Mammary epithelial cell (primary cell): Measurements from ENCODE around the gene MUL1.

Experiments used
- EZH2 ChIP-seq: IDR thresholded peaks from 2 replicates; pipeline ENCODE4 v1.6.1; 2012; ENCODE audit warnings: low read length, inconsistent platforms, borderline replicate concordance
- TF ChIP-seq, protein P1 (sequence below), 2 donors: IDR thresholded peaks in 1 of 2; conservative IDR thresholded peaks in 1 of 2; 2 replicates each; pipeline ENCODE4 v1.5.1; 2011 to 2012; ENCODE audit warnings: inconsistent platforms in 2 of 2, low read length in 2 of 2, mild to moderate bottlenecking in 2 of 2, control low read depth in 1 of 2, low read depth in 1 of 2; ENCODE audit not compliant: insufficient read depth in 1 of 2; ENCODE audit errors: extremely low read depth in 1 of 2

DNA sequence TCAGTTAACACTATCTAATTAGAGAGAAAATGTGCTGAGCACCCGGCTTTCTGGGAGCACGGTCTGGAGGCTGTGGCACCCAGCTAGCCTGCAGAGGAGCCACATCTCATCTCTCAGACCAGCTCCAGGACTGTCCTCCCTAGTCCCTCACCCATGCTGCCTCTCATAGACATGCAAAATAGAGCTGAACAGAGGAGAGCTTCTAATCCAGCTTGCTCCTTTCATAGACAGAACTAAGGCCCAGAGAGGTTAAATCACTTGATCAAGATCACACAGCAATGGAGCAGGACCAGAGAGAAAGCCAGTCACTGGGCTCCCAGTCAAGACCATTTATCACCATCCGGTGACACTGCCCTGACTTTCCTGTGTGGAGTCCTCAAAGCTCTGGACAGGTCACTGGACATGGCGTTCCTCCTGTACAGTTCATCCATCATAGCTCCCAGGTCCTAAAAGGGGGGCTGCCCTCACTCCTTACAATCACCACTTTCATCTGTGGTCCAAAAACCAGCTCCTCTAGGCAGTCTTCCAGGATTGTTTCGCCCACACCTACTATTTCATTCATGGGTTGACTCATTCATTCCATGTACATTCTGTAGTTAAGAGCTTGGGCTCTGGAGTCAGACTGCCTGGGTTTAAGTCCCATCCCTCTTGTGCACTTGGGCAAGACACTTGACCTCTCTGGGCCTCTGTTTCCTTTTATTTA lies 13.2 kb downstream of the MUL1 start:
- TF ChIP-seq, protein P1, sequence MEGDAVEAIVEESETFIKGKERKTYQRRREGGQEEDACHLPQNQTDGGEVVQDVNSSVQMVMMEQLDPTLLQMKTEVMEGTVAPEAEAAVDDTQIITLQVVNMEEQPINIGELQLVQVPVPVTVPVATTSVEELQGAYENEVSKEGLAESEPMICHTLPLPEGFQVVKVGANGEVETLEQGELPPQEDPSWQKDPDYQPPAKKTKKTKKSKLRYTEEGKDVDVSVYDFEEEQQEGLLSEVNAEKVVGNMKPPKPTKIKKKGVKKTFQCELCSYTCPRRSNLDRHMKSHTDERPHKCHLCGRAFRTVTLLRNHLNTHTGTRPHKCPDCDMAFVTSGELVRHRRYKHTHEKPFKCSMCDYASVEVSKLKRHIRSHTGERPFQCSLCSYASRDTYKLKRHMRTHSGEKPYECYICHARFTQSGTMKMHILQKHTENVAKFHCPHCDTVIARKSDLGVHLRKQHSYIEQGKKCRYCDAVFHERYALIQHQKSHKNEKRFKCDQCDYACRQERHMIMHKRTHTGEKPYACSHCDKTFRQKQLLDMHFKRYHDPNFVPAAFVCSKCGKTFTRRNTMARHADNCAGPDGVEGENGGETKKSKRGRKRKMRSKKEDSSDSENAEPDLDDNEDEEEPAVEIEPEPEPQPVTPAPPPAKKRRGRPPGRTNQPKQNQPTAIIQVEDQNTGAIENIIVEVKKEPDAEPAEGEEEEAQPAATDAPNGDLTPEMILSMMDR (conservative IDR thresholded peaks at IDR 0.05 in 1 of 2, IDR thresholded peaks at IDR 0.05 in 1 of 2; ENCODE audit: extremely low read depth in 1 of 2, insufficient read depth in 1 of 2, low read depth in 1 of 2, low read length in 2 of 2) = no peak
- TF ChIP-seq EZH2 = no peak
